HG03097 (cell line): ENCODE results near the gene EPHA3.
"Not testable (repeated sequence)": the region's sequence is repeated elsewhere in the genome, so short reads cannot be mapped to it uniquely, and the experiment has no call there.

Experiments
- ATAC-seq: cut with Tn5 transposase; IDR thresholded peaks from one replicate; pipeline ENCODE4 v1.9.1; 2021; ENCODE audit not compliant: unreplicated experiment, low FRiP score

The EPHA3 gene

DNA sequence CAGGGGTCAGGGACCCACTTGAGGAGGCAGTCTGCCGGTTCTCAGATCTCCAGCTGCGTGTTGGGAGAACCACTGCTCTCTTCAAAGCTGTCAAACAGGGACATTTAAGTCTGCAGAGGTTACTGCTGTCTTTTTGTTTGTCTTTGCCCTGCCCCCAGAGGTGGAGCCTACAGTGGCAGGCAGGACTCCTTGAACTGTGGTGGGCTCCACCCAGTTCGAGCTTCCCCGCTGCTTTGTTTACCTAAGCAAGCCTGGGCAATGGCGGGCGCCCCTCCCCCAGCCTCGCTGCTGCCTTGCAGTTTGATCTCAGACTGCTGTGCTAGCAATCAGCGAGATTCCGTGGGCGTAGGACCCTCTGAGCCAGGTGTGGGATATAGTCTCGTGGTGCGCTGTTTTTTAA lies 243.5 kb downstream of the EPHA3 start:
- ATAC-seq = not testable (repeated sequence)

DNA sequence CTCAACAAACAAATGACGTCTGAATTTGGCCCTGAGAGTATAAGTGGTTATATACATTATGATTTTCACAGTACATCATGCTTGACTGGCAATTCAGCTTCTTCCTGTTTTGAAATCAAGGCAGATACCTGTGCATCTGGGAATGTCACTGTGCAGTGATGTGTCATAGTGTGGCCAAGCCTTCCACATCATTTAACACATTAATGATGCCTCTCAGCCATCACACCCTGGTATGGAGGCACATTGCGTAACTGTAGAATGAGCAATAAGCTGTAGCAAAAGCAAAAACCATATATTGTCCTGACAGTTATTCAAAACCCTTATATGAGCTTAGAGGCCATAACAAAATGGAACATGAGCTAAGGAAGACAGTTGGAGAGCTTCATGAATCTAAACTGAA lies 246.0 kb downstream of the EPHA3 start:
- no peak for ATAC-seq

DNA sequence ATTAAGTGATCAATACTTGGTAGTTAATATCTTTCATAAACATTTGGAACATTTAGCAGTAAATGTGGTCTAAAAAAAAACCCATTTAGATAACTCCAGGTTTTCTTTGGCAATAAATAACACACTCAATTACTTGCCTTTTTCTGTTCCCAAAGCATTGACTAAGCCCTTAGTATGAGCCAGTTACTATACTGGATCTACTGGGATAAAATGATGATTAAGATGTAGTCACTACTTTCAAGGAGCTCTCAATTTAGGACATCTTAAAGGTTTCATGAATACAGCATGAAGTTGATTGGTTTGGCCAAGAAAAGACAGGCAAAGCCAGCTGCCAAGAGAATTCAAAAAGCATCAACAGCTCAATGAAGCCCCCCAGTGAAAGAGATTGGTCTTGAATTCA lies 250.9 kb downstream of the EPHA3 start:
- no peak for ATAC-seq

DNA sequence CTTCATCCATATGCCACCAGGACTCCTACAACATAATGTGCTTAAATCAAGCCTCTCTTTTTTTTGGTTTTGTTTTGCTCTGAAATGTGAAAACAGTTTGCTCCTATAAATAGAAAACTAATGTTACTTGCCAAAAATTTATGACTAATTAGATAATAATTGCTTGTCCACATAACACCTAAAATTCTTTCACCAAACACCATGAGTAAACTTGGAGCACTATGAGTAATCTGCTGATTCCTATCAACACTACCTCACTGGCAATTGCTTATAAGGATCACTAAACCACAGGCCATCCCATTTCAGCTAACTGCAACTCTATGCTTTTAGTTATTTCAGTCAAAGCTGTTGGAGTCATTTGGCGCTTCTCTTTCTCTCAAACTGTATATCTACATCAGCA lies 252.7 kb downstream of the EPHA3 start:
- ATAC-seq = no peak

DNA sequence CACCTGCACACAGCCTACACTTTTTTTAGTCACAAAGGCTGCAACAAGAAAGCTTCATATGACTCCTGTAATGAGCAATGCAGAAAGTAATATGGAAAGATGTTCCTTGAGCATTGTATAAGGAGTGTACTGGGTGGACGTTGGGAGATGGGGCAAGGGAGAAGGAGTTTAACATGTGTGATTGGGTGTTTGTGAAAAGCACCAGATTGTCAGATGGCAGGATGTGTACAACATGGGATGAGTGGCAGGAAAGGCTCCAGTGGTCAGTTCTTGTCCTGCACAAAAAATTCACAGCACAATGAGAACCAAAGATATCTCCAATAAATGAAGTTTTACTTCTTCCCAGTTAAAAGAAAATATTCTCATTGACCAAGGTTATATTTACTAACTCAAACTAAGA lies 255.1 kb downstream of the EPHA3 start:
- ATAC-seq = no peak

DNA sequence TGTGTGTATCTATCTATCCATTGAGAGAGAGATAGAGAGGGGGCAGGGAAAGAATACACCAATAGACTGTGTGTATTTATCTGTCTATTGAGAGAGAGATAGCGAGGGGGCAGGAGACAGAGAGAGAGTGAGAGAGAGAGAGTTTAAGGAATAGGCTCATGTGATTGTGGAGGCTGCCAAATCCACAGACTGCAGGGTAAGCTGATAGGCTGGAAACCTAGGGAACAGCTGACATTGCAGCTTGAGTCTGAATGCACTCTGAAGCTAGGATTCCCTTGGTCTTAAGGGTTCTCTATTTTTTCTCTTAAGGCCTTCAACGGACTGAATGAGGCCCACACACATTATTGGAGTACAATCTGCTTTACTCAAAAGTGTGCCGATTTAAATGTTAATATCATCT lies 255.8 kb downstream of the EPHA3 start:
- no peak for ATAC-seq

DNA sequence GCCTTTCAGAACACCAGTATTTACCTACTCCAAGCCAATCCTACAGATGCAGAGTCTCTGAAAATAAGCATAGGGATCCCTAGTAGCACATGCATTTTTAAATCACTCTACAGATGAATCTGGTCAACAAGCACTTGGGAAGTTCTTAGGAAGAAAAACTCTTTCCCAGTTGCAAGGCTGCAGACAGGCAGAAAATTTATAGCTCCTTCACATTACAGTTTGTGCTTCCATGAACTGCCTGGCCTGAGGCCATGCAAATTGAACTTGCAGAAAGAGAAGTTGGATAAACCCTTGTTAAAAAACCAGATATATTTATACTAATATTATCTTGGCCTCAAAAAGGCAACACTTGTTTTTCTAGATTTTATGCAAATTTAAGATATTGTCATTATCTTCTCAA lies 256.9 kb downstream of the EPHA3 start:
- no peak for ATAC-seq

DNA sequence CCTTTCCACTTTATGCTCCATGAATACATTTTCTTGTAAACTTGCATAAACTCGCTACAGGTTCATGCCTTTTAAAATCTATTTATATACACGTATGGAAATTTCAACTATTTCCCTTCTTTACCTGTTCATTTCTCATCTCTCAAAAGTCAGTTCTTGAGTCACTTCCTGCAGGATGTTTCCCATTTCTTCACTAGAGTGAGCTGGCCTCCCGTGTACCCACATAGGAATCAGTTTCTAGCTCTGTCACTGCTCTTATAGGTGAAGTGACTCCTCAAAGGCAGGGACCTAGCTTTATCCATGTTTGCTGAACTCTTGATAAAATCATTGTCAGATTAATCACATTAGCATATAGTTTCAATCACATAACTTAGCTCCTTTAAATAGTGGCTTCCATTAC lies 259.7 kb downstream of the EPHA3 start:
- ATAC-seq = no peak

DNA sequence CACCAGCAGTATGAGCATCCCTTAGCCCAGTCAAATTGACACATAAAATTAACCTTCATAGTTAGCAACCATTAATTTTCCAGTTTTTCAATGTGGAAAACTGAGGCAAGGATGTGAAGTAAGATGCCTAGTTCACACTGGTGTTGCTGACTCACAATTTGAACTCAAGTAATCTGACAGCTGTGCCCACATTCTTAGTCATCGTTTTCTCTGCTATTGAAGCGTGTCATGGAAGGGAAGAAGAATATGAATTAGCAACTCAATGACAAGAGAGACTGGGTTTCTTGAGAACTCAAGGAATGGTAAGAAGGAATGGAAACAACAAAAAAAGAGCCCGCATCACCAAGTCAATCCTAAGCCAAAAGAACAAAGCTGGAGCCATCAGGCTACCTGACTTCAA lies 261.4 kb downstream of the EPHA3 start:
- ATAC-seq = no peak

DNA sequence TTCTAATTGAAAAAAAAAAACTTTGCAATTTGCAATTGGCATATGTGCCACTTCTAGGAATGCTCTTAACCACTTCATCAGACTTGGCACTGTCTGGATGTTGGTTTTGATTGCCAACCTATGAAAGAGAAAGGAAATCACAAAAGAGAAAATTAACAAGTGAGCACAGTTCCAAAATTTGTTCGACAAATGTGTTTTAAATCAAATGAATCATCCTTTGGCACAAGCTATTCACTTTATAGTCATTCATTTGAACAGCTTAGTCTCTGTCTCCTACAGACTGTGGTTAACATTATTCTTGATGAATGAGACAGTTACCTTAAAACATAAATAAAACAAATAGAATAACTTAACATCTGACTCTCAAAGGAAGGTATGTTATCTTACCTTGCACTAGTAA lies 265.0 kb downstream of the EPHA3 start:
- no peak for ATAC-seq

DNA sequence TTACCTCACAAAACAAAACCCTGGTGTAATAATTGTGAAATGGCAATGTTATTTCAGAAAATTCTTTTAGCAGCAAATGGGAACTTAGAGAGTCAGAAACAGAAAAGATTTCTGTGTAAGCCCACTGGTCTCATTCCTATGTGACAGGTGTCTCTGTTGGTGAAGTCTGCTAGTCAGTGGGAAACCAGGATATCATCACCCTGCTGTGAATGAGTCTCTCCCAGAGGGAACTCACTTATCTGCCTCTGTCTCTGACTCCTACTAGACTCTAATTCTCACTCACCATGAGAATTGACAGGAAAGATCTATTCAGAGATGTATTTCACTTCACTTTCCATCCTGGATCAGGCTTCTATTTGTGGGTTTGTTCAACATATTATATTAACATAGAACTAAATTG lies 266.0 kb downstream of the EPHA3 start:
- no peak for ATAC-seq

DNA sequence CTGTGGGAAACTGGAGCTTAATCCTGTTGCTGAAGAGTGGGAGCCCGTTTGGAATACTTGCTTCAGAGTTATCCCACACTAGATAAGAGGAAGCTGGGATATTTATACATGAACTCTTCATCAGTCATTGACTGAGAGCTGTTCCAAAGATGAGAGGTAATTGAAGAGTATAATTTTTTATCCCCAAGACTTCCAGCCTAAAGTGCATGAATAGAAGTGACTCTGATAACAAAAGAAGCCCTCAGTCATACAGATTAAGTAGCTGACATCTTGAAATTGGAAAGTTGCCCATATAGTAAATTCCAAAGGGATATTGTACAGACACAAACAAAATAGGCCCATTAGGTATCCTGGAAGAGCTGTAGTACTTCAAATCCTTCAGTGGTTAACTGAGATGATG lies 268.0 kb downstream of the EPHA3 start:
- no peak for ATAC-seq

DNA sequence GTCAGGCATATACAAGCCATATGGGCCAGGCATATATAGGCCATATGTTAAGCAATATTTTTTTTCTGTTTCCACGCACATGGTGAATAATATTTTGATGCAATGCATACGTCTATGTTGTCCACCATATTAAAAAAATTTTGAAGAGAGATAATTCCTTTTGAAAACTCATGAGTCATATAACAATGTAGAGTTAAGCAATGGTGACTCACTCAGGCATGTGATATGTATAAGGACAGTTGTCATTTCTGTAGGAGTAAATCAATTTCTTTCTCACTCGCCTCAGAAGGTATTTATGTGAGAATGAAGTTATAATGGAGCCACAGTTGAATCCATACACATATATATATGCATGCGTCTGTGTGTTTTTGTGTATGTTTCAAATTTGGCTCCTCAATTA lies 272.6 kb downstream of the EPHA3 start:
- ATAC-seq = no peak

DNA sequence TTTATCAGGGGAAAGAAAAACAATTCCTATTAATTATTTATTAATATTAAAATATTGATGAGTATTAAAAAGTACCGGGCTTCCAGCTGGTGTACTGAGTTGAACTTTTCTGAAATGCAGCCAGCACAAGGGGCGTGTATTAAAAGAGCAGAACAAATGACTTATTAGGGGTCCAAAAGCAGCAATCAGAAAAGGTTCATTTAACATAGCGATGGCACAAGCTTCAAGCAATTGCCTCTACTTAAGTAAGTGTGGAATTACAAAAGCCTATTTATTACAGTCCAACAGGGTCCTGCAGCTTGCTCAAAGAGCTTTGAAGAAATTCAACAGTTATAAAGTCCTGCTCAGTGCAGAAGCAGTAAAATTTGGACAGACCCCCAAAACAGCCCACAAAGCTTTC lies 285.6 kb downstream of the EPHA3 start:
- no peak for ATAC-seq

DNA sequence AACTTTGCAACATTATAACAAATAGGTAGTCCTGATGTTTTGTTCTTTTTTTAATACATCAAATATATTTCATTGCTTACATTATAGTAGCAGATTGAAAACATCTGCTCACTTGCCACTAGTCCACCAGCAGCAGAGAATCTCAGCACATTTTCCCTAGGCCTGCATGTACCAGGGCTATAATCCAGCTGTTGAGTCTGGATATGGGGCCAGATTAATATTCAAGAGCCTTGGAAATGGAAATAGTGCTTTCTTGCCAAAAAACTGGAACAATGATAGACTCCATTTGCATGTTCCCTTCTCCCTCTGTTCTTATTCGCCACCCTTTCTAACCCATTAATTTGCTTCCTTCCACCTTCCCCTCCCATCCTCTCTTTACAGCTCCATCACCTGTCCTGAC lies 288.0 kb downstream of the EPHA3 start:
- no peak for ATAC-seq

DNA sequence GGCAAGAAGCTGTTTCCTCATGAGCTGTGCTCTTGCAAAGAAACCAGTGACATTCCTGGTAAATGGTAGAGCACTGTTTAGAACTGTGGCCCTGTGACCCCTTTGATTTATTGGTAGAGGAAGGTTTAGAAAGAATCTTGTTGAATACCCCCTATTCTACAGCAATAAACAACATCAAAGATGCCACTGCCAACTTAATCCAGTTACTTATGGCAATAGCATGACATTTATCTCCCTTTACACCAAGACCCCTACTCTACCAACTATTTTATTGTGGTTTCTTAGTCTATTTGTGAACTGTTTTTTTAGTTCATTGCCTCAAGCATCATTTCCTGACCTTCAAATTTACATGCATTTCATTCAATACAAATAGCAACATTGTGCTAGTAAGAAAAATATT lies 288.6 kb downstream of the EPHA3 start:
- no peak for ATAC-seq

DNA sequence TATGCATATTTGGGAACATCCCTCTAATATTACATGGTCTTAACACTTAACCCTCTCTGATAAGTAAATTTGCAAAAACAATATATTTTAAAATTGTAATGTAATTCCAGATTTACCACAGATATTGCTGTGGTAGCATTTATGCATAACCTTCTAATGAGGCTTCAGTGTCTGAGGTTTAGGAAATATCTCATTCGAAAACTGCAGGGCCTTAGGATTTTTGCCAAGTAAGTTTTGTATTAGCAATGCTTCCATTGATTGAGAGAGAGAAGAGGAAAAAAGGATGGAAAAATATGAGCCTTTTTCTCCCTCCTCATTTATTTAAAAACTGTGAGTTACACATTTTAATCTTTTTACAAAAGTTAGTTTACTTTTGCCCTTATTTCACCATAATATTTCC lies 294.6 kb downstream of the EPHA3 start:
- no peak for ATAC-seq

DNA sequence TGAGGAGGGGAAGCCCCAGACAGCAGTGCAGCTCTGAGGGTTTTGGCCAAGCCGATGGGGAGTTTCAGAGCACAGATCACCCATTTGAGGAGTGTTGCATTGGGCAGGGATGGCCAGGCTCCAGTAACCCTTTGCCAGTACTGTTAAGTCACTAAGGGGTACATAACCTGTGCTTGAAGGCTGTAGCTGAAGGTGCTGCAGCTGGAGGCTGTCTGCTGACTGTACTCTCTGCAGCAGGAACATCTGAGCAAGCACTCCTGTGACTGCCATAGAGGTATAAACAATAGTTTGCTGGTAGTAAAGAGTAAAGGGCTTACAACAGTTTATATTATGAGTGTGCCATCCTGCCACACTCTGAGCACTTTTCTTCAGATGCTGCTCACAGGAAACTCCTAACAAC lies 297.8 kb downstream of the EPHA3 start:
- ATAC-seq = no peak

DNA sequence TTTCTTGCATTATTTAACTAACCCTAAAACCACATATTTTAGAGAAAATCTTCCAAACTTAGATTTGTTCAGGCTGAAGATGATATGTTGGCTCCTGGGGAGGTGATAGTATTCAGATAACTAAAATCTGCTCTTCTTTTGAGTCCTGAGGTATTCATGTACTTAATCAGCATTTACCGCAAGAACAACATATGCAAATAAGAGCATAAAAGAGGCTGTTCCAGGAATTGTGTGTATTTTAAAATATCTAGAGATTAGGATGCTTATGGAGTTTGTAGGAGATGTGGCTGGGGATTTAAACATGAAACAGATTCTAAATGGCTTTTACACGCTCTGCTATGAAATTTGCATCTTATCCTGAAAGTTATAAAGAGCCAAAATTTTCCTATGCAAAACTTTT lies 298.2 kb downstream of the EPHA3 start:
- ATAC-seq = no peak

DNA sequence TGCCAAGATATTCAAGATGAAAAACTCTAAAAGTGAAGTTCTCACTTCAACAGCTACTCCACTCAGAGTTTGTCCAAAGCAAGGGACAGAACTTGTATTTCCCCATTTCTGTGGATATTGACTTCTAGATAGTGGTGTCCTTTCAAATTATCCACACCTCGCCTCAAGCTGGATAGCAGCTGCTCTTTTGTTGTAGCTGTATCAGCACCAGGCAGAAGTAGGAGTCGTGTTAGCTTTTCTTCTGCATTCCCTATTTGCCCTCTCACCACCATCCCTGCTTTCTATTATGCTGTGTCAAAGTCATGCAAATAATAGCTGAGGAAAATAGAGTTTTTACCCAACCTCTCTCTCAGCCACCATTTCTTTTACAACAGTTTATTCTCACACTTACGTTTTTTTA lies 303.8 kb downstream of the EPHA3 start:
- ATAC-seq = no peak

DNA sequence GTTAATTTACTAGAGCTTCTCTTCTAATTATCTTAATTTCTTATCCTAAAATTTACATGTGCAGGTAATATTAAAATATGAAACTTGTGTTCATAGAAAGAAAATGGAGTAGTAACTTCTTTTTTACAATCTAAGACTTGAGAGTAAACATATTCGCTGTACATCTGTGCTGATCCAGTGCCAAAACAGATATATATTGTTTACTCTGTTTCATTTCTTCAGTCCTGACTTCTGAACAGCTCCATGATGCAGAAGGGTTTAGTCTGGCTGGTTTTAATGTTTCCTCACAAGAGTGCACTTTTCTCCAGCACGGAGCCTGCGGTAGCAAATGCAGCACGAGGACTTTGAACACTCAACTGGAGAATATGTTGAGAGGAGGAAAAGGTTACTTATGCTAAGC lies 306.8 kb downstream of the EPHA3 start:
- no peak for ATAC-seq

DNA sequence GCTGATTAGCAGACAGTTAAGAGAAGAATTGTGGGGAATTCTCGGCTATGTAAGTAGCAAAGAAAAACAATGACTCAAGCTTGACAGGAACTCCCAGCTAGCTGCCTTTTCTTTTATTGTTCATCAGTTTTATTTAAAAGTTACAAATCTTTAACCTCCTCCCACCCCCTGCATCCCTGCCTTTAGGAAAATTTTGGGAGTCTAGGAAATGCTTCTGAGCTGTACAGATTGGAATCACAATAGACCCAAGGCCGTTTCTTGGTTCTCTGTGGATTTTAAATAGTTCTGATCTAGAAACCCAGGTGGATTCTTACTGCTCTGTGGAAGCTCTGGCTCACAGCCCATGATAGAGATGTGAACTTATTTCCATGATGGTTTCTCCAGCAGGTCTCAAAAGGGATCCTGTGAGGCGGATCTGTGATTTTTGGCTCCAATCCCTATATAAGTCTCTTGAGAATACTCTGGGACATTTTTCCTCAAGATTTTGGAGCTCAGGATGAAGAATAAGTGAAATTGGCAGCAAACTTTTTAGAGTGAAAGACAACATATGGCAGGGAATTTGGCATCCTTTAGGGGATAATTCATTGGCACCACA lies 312.3 kb downstream of the EPHA3 start:
- no peak for ATAC-seq

DNA sequence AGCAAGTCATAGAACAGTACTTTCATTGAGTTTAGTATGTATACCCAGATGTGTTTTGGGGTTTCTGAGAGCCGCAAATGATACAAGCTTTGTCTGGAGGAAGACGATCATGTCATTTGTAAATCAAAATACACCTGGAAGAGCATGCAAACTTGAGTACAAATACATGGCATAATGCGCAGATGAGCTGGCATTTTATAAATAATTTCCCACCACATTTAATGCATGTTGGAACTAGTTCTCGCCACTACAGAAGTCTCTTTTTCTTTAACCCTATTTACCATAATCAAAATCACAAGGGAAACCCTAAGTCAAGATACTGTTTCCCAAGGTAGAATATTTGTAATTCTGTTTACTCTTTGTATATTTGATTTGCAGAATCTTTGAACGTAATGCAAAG lies 318.6 kb downstream of the EPHA3 start:
- ATAC-seq = no peak
